ENCODE results near the gene SFRP4. TPM values are rescaled to one million over a fixed set of nuclear protein-coding genes. Genes with fewer than 3 reads are reported as not detected.

SFRP4 gene
- total RNA-seq, 1 donor from 2014 or later, result 0.39 TPM

DNA sequence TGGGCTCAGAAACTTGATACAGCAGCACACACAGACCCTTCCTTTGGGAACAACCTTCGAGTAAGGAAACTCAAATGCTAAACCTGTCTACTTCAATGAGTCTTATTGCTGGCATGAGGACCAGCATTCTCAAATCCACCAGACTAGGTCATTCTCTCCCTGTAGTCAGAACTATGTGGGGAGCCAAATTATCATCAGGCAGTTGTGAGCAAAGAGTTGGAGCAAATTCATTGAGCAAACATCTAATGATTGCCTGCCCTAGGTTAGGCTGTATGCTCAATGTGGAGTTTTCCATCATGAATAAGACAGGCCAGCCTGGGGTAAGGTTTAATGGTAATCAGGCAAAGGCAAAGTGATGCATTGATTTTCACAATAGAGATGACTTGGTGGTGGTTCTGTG lies 7.4 kb upstream of the SFRP4 start:
- H3K27me3 ChIP-seq (ENCODE audit: insufficient read depth, low read length), result peaks cover 7% of the 10 kb centered on the region
- H3K4me3 ChIP-seq (ENCODE audit: insufficient read depth, low read depth, low read length), result no peak overlapping the region
- no peaks in the 10 kb centered on the region for H3K36me3 ChIP-seq (ENCODE audit: insufficient read depth, low read length)
- peaks cover 3% of the 10 kb centered on the region for H3K4me1 Mint-ChIP-seq (ENCODE audit: low read depth, unreplicated experiment)
- FAIRE-seq (no peak), DNase-seq (ENCODE audit: low read depth) (peak; percentile 42)
- peak overlapping the region; percentile 18 for H3K27ac ChIP-seq (ENCODE audit: low read depth, low read length)
- no peaks in the 10 kb centered on the region for H3K9me3 ChIP-seq (ENCODE audit: insufficient read depth, low read depth, low read length)
- peaks cover 6% of the 10 kb centered on the region for H3K9me3 Mint-ChIP-seq (ENCODE audit: unreplicated experiment)
- no peak overlapping the region for H3K27ac Mint-ChIP-seq (ENCODE audit: unreplicated experiment)
- peaks cover 4% of the 10 kb centered on the region for H4K20me1 ChIP-seq (ENCODE audit: insufficient read depth, low read length)
- H3K9ac ChIP-seq (ENCODE audit: low read length), result no peak overlapping the region
- H3K4me1 ChIP-seq (ENCODE audit: insufficient read depth, low read length), result peaks cover 3% of the 10 kb centered on the region
- H3K36me3 Mint-ChIP-seq (ENCODE audit: low read depth, unreplicated experiment), result peaks cover 2% of the 10 kb centered on the region
- no peak overlapping the region for H3K4me3 Mint-ChIP-seq (ENCODE audit: unreplicated experiment)
- no peak for TF ChIP-seq EZH2 (IDR thresholded peaks at IDR 0.05; ENCODE audit: insufficient read depth, low read length)
- TF ChIP-seq, protein P1, sequence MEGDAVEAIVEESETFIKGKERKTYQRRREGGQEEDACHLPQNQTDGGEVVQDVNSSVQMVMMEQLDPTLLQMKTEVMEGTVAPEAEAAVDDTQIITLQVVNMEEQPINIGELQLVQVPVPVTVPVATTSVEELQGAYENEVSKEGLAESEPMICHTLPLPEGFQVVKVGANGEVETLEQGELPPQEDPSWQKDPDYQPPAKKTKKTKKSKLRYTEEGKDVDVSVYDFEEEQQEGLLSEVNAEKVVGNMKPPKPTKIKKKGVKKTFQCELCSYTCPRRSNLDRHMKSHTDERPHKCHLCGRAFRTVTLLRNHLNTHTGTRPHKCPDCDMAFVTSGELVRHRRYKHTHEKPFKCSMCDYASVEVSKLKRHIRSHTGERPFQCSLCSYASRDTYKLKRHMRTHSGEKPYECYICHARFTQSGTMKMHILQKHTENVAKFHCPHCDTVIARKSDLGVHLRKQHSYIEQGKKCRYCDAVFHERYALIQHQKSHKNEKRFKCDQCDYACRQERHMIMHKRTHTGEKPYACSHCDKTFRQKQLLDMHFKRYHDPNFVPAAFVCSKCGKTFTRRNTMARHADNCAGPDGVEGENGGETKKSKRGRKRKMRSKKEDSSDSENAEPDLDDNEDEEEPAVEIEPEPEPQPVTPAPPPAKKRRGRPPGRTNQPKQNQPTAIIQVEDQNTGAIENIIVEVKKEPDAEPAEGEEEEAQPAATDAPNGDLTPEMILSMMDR (IDR thresholded peaks at IDR 0.05; ENCODE audit: insufficient read depth, low read depth, low read length), result no peak
- peaks cover 16% of the 10 kb centered on the region for H3K27me3 Mint-ChIP-seq (ENCODE audit: low read depth, unreplicated experiment)
- H3K79me2 ChIP-seq (ENCODE audit: insufficient read depth, low read length), result peaks cover 37% of the 10 kb centered on the region
- no peak overlapping the region for H2AFZ ChIP-seq (ENCODE audit: low read depth, low read length)
- H3K4me2 ChIP-seq (ENCODE audit: low read length), result no peak overlapping the region

DNA sequence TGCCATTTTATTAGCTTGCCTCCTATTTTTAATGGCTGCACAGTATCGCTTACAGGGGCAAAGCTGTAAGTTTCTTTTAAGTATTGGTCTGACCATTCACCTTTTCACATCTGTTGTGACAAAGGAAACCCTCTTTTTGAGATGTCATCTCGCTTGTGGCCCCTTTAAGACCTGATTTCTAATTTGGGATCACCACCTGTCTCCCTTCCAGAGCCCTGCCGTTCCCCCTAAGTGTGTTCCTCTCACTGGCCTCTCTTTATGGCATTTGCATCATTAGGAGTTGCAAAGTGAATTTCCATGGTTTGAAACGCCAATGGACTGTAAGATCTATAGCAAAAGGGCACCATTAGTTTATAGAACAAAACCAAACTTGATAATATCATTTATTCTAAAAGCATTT lies 5.3 kb upstream of the SFRP4 start:
- Histone ChIP-seq H3K9ac (ENCODE audit: low read length) (peak overlapping the region; percentile 13), H3K79me2 (ENCODE audit: insufficient read depth, low read length) (peaks cover 28% of the 10 kb centered on the region), H4K20me1 (ENCODE audit: insufficient read depth, low read length) (no peaks in the 10 kb centered on the region), H3K4me3 (ENCODE audit: insufficient read depth, low read depth, low read length) (peak overlapping the region; percentile 66), H3K9me3 (ENCODE audit: insufficient read depth, low read depth, low read length) (no peaks in the 10 kb centered on the region), H3K4me2 (ENCODE audit: low read length) (peak overlapping the region; percentile 93), H3K27ac (ENCODE audit: low read depth, low read length) (no peak overlapping the region), H3K36me3 (ENCODE audit: insufficient read depth, low read length) (no peaks in the 10 kb centered on the region), H3K4me1 (ENCODE audit: insufficient read depth, low read length) (peaks cover 10% of the 10 kb centered on the region), H2AFZ (ENCODE audit: low read depth, low read length) (no peak overlapping the region), H3K27me3 (ENCODE audit: insufficient read depth, low read length) (peaks cover 17% of the 10 kb centered on the region)
- Mint-ChIP-seq H3K27me3 (ENCODE audit: low read depth, unreplicated experiment) (peaks cover 27% of the 10 kb centered on the region), H3K4me3 (ENCODE audit: unreplicated experiment) (peak overlapping the region; percentile 91), H3K9me3 (ENCODE audit: unreplicated experiment) (peaks cover 6% of the 10 kb centered on the region), H3K36me3 (ENCODE audit: low read depth, unreplicated experiment) (peaks cover 2% of the 10 kb centered on the region), H3K27ac (ENCODE audit: unreplicated experiment) (no peak overlapping the region), H3K4me1 (ENCODE audit: low read depth, unreplicated experiment) (peaks cover 4% of the 10 kb centered on the region)
- no peak for DNase-seq (ENCODE audit: low read depth)
- no peak for FAIRE-seq
- TF ChIP-seq EZH2 (IDR thresholded peaks at IDR 0.05; ENCODE audit: insufficient read depth, low read length), result no peak
- TF ChIP-seq, protein P1 (IDR thresholded peaks at IDR 0.05; ENCODE audit: insufficient read depth, low read depth, low read length), result no peak
